GM15510 (cell line): ENCODE measurements around the gene GRK5.

ENCODE experiments used
- POLR2A ChIP-seq: IDR thresholded peaks from 3 replicates; pipeline ENCODE4 v1.6.1; 2011; ENCODE audit warnings: borderline replicate concordance; ENCODE audit not compliant: insufficient read length; ENCODE audit errors: extremely low read depth

GRK5 gene

DNA sequence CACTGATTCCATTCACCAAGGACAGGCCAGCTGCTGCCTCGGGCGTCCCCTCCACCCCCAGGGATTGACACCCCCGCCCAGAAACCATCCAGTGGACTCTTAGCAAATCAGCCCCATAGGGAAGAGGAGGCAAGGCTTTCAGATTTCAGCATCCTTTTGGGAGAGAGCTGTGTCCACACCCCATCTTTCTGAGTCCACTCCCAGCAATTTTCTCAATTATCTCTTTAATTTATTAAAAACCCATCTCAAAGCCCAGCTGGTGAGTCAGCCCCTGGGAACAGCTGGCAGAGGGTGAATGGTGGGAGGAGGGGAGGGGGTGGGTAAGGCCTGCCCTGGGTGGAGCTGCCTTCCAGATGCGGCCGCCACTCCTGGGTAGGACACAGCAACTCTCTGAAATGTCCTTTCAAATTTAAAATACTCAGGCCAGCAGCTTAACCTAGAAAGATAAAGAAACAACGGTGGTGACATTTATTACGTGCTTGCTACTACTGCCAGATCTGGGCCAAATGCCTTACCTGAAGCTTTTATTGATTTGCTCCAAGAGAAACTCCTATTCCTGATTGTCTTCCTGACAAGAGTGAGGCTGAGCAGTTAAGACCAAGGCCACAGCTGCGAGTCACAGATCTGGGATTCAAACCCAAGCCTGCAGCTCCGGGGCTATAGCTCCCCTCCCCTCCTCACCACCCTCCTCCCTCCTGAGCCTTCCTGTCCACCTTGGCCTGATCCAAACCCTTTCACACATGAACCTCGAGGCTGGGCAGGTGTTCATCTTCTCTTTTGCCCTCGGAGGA is 214.7 kb downstream of the GRK5 start:
- TF ChIP-seq POLR2A, result no peak

DNA sequence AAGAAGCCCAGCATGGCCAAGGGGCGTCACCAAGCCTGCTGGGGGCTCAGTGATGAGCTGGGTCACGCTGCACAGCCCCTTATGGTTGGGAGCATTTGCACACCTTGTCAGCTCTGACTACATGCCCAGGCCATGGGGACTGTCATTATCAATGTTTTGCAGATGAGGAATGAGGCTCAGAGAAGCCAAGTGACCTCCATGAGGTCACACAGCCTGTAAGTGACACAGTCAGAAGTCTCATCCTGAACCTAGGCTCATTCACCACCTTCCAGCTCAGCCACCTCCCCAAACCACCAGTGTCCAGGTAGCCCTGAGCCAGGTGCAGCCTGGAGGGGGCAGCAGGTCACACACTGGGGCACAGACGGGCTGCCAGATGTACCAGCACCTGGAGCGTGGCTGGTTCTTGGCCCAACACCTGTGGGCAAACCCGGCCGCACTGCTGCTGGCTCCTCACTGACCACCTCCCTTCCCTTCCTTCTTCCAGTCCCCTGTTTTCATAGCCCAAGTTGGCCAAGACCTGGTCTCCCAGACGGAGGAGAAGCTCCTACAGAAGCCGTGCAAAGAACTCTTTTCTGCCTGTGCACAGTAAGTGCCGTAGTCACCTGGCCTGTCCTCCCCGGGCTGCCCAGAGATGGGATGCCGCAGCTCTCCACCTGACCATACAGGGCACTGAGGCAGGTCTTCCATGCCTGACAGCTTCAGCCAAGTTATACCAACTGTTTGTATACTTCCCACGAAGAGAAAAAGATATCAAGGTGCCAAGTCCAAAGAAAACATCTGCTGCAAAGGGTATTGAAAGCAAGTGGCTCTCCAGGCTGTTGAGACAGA is 215.5 kb downstream of the GRK5 start:
- TF ChIP-seq POLR2A, result no peak

DNA sequence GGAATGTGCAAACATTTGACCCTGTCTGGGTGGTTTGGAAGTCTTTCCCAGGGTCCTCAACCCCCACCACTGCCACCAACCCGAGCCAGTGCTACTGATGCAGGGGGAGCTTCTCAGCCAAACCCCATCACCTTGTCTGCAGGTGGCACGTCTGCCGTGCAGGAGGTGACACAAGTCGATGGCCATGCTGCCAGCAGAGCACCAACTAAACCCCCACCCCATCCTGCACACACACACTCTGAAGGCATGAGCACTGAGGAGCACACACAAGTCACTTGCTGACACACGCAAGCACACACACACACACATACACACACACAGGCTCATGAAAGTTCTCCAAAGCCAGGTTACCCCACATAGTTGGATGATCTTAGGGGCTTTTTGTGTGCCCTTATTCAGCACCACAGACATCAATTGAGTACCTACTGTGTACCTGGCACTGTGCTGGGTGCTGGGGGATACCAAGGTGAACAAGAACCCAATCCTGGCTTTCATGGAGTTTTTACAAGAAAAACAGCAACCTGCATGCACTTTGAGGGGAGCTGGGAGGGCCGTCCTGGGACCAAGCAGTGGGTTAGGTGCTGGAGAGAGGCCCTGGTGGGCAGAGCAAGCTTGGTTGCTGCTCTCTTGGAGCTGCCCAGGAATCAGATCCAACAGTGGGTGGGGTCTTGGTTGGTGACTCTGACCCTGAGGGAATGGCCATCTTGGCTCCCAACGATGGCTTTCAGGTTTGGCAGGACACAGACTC is 216.3 kb downstream of the GRK5 start:
- no peak for TF ChIP-seq POLR2A

DNA sequence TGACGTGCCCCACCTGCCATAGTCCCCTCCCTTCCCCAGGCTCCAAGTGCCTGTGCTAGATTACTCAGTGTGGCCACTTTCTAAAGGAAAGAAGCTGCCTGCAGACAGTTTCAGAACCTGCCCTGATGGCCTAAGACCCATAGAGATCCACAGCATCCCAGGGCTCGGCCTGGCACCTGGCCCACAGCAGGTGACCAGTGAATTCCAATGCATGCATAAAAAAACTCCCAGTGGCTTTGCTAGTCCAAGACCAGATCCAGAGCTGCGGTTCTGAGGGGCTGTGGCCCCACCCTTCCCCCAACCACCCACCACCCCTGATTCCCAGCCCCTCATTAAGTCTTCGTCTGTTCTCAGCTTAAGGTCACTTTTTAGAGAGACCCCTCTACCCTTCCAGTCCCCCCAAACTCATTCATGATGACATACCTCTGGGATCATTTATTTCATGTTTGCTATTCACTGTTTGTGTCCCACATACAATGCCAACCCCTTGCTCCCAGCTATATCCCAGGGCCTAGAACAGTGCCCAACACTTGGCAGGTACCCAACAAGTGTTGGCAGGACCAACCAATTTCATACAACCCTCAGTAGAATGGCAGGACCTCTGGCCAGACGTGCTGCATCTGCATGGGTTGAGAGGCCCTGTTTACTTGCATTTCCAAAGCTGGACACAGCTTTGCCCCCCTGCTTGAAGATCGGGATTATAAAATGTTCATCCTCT is 217.0 kb downstream of the GRK5 start:
- no peak for TF ChIP-seq POLR2A

DNA sequence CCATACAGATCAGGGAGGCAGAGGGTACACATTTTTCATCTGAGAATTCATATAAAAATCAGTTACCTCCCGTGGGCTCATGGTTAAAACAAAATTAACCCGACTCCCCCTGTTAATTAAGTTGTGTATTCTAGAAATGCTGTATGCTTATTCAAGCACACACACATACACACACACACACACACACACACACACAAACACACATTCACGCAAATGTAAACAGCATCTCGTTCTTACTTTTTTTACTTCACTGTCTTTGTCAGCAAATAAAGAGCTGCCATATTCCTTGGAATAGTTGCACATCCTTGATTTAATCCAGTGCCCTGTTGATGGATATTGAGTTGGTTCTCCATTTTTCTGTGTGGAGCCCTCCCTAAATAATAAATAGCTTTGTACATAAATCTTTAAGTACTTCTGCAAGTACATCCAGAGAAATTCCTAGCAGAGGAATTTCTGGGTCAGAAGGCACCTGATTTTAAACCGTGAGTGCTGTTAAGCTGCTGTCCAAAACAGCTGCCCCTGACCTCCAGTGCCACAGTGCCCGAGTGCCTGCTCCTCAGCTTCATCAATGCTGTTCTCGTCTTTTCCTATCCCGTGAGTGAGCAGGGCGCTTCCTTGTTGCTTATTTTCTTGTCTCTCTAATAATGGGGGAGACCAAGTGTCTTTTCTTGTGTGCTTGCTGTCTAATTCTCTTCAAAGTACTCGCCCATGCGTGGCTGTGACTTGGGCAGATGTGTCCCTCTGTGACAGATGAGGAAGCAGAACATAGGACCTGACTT is 217.9 kb downstream of the GRK5 start:
- TF ChIP-seq POLR2A, result no peak

DNA sequence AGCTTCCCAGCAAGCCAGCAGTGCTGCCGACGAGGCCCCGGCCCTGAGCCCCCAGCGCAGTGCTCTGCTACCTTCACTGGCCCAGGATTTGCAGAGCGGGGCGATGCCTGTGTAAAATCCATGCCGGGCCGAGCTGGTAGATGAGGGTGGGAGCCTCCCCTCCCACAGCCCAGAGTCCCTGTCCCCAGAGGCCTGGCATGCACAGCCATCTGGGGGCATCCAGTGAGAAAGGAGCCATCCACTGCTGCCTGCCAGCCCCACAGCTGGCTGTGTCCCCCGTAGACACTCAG is 218.5 kb downstream of the GRK5 start:
- TF ChIP-seq POLR2A, result no peak

DNA sequence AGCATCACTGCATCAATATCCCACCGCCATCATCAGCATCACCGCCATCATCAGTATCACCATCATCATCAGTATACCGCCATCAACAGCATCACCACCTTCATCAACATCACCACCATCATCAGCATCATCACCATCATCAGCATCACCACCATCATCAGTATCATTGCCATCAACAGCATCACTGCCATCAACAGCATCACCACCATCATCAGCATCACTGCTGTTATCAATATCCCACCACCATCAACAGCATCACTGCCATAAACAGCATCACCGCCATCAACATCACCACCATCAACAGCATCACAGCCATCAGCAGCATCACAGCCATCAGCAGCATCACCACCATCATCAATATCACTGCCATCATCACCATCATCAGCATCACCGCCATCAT is 219.3 kb downstream of the GRK5 start:
- no peak for TF ChIP-seq POLR2A

DNA sequence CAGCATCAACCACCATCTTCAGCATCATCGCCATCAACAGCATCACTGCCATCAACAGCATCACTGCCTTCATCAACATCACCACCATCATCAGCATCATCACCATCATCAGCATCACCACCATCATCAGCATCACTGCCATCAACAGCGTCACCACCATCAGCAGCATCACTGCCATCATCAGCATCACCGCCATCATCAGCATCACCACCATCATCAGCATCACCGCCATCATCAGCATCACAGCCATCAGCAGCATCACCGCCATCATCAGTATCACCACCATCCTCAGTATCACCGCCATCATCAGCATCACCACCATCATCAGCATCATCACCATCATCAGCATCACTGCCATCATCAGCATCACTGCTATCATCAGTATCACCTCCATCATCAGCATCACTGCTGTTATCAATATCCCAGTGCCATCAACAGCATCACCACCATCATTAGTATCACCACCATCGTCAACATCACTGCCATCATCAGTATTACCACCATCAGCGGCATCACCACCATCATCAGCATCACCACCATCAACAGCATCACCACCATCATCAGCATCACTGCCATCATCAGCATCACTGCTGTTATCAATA is 220.0 kb downstream of the GRK5 start:
- no peak for TF ChIP-seq POLR2A

DNA sequence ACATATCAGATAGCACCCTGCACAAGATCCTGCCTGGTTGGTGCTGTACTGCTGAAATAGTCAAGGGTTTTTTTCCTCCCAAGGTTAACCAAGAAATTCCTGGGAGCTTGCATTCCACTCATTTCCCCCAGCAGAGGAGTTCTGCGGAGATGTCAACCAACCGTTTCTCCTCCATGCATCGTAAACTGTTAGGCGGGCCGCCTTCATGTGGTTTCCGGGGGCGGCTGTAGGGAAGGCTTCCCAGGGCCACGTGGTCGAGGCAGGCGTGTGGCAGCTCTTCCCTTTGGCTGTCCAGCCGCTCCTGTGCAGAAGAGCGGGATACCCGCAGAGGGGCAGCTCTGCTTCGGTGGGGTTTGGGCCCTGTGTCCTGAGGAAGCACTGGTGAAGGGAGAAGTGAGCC is 221.4 kb downstream of the GRK5 start:
- TF ChIP-seq POLR2A, result no peak

DNA sequence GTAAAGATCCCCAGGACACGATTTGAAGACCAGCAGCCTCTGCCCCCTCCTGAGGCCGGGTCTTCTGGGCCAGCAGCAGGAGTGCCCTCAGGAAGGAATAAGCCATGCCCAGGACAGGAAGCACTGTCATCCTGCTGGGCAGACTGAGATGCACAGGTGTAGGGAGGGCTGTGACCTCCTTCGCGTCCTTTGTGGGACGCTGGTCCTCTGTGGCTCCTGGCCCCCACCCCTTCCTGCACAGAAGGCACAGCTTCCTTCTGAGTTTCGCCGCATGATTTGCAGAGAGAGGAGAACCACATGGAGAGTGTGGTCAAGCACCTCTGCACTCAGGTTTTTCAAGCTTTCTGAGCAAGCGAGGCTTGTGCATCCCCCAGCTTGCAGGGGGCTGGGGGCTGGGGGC is 222.4 kb downstream of the GRK5 start:
- no peak for TF ChIP-seq POLR2A

DNA sequence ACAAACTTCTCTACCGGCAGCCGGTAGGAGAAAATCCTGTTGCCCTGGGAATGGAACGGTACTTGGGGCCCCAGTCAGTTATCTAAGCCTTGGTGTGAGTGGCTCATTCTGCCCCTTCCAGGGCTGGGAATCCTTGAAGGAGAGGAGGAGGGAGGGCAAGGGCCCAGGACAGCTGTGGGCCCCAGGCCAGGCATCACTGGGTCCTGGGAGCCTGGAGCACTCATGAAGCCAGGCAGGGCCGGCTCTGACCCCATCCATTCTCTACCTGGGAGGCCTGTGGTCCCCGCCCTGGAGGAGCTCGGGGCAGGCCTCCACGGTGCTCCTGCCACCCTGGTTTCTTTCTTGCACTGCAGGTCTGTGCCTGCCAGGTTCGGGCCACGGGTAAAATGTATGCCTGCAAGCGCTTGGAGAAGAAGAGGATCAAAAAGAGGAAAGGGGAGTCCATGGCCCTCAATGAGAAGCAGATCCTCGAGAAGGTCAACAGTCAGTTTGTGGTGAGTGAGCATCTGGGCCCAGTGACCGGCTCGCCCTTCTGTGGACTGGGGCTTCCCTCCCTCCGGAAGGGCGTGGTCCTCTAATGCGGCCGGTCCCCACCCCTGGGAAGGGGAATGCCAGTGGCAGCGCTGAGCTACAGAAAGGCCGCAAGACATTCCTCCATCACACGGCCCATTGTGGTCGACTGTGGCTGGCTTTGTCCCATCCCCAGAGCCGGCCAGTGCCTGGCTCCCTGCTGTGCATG is 223.8 kb downstream of the GRK5 start:
- TF ChIP-seq POLR2A, result no peak

DNA sequence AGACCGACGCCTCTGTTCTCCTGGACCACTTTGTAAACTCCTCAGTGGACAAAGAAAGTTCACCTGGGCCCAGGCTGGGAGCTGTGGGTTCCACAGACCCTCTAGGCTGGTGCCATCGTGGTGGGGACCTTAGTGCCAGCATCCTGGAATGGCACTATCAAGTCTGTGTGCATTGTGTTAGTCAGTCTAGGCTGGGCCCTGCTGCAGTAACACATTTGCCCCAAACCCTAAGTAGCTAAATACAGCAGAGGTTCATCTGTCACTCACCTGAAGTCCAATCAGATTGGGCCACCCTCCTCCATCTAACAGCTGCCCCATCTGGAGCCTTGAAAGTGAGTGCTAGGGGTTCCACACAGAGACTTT is 224.4 kb downstream of the GRK5 start:
- no peak for TF ChIP-seq POLR2A

DNA sequence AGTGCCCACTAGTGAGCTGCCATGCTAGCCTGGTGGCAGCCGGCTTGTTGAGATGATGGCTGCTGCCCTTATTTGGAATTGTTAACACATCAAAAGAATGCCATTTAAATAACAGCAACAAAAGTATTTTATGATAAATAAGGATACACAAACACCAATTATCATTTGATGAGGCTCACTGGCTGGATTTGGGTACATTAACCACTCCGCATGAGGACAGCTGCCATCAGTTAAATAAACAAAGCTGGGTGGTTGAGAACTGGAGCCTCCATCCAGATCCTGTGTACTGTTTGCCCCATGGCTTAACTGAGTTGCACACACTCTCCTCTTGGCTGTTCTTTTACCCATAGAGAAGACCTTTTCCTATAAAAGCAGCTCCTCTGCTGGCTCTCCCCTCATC is 231.3 kb downstream of the GRK5 start:
- no peak for TF ChIP-seq POLR2A
